Psoas muscle (tissue), 8 donors: ENCODE data around the gene WT1. TPM values are rescaled to one million over a fixed set of nuclear protein-coding genes. Genes with fewer than 3 reads are reported as not detected.
"Not testable (repeated sequence)": the region's sequence is repeated elsewhere in the genome, so short reads cannot be mapped to it uniquely, and the experiment has no call there.

ENCODE experiments used
- ATAC-seq, 4 donors: fragments of 200-7000 bp; cut with Tn5 transposase; one replicate each; pipeline ENCODE4 v1.9.1; 2020; ENCODE audit warnings: moderate library complexity in 3 of 4, mild to moderate bottlenecking in 2 of 4
- DNase-seq, 2 donors: peaks; one replicate each; pipeline ENCODE4 v3.0.0-alpha.2; 2020
- H3K27ac ChIP-seq: fragments of 200-600 bp; one replicate; pipeline ENCODE4 v1.8.0; 2022
- H3K27me3 ChIP-seq, 3 donors: fragments of 200-600 bp in 1 of 3; one replicate each; pipeline versions ENCODE4 v1.6.1 to v1.8.0; 2013 to 2022; ENCODE audit warnings: low read length in 2 of 3, mild to moderate bottlenecking in 2 of 3, moderate library complexity in 1 of 3; ENCODE audit not compliant: insufficient read depth in 3 of 3
- H3K36me3 ChIP-seq, 2 donors: fragments of 200-600 bp in 1 of 2; one replicate each; pipeline versions ENCODE4 v1.6.1 to v1.8.0; 2013 to 2022; ENCODE audit warnings: low read depth in 1 of 2, mild to moderate bottlenecking in 1 of 2, moderate library complexity in 1 of 2; ENCODE audit not compliant: insufficient read depth in 1 of 2
- H3K4me1 ChIP-seq: fragments of 200-600 bp; one replicate; pipeline ENCODE4 v1.8.0; 2022
- H3K4me3 ChIP-seq: fragments of 200-600 bp; one replicate; pipeline ENCODE4 v1.8.0; 2022; ENCODE audit warnings: mild to moderate bottlenecking
- H3K9me3 ChIP-seq: fragments of 200-600 bp; one replicate; pipeline ENCODE4 v1.8.0; 2022
- WGBS, 3 donors: extraction: QIAGEN DNeasy Blood & Tissue Kit; methylation state at CpG; one replicate each; pipeline versions ENCODE4 v1.1.6 to v1.1.7; 2013; 5-methylcytosine and 5-hydroxymethylcytosine counted together
- intact Hi-C, 2 donors: fragments of 100-400 bp; cut with DNase I; formaldehyde crosslinking; loops; one replicate each; pipeline versions ENCODE4 v1.11.0 to v1.14.2; 2022
- polyA plus RNA-seq, 3 donors: library from polyadenylated mRNA; stranded (reverse); fragments of 200-250 nt; gene quantifications; one replicate each; pipeline ENCODE4 v1.2.3, GENCODE V29; 2013
- total RNA-seq, 4 donors: library from RNA; stranded (reverse); fragmentation: NEBNext Ultra II Directional in 2 of 4; extraction: Animal tissue kit (Norgen Biotek cat#: 25700) in 2 of 4; gene quantifications; one replicate each; pipeline versions ENCODE4 v1.2.1 to v1.2.4, GENCODE V29; 2021 to 2023
- TF ChIP-seq, protein P1 (sequence below): fragments of 200-600 bp; IDR thresholded peaks from one replicate; pipeline ENCODE4 v1.8.0; 2022; ENCODE audit warnings: antibody characterized with exemption
- donor health status: healthy with polysubstance abuse.
- donor health status: DM: no; HTN: no; CAD: no; lungs with moderate emphysema.
- donor health status: Bipolar disorder and iron deficiency.
- donor health status: healthy.
- donor health status: DM: yes; HTN: yes; CAD: no.
- donor health status: DM: no; HTN: no; CAD: no.
- donor health status: DM: no; HTN: no; CAD: no.
- donor health status: DM: yes; HTN: yes; CAD: no.

Gene WT1
- total and polyA plus RNA-seq, 7 donors = 0.03 to 1.5 (median 0.21) TPM; not detected in 2

GRCh38 chr11:32472226-32472625 is 36.9 kb upstream of the WT1 start:
- no peak overlapping the region for H3K27ac ChIP-seq
- ATAC-seq = no peak
- no peak overlapping the region for H3K4me3 ChIP-seq
- intact Hi-C loops = no loop called here
- no peak for DNase-seq
- H3K4me1 ChIP-seq = no peaks in the 10 kb centered on the region
- H3K36me3 ChIP-seq = no peaks in the 10 kb centered on the region
- peaks cover 0 to 2% (median 0%) of the 10 kb centered on the region in 3 donors for H3K27me3 ChIP-seq
- TF ChIP-seq, protein P1, sequence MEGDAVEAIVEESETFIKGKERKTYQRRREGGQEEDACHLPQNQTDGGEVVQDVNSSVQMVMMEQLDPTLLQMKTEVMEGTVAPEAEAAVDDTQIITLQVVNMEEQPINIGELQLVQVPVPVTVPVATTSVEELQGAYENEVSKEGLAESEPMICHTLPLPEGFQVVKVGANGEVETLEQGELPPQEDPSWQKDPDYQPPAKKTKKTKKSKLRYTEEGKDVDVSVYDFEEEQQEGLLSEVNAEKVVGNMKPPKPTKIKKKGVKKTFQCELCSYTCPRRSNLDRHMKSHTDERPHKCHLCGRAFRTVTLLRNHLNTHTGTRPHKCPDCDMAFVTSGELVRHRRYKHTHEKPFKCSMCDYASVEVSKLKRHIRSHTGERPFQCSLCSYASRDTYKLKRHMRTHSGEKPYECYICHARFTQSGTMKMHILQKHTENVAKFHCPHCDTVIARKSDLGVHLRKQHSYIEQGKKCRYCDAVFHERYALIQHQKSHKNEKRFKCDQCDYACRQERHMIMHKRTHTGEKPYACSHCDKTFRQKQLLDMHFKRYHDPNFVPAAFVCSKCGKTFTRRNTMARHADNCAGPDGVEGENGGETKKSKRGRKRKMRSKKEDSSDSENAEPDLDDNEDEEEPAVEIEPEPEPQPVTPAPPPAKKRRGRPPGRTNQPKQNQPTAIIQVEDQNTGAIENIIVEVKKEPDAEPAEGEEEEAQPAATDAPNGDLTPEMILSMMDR = no peak
- H3K9me3 ChIP-seq = no peaks in the 10 kb centered on the region
- WGBS, 3 donors = 47 to 53% (median 49%) methylated on average over 4 of the region's 4 CpGs

GRCh38 chr11:32471544-32471943 is 36.2 kb upstream of the WT1 start:
- H3K27me3 ChIP-seq, H3K27ac ChIP-seq, DNase-seq, intact Hi-C loops, H3K9me3 ChIP-seq, H3K4me3 ChIP-seq, H3K4me1 ChIP-seq, ATAC-seq, H3K36me3 ChIP-seq: not testable (repeated sequence)
- WGBS, 3 donors = 85 to 89% (median 88%) methylated on average over 4 of the region's 4 CpGs

- no peak overlapping the region for H3K4me3 ChIP-seq
- intact Hi-C loops = no loop called here
- H3K36me3 ChIP-seq = no peaks in the 10 kb centered on the region
- TF ChIP-seq, protein P1 = no peak
- DNase-seq = no peak
- no peaks in the 10 kb centered on the region for H3K9me3 ChIP-seq
- ATAC-seq = no peak
- 79 to 96% (median 92%) methylated on average over 1 of the region's 1 CpG for WGBS, 3 donors
- H3K27me3 ChIP-seq = peaks cover 0 to 2% (median 0%) of the 10 kb centered on the region in 3 donors
- H3K4me1 ChIP-seq = no peaks in the 10 kb centered on the region
- H3K27ac ChIP-seq = no peak overlapping the region
Observed at GRCh38 chr11:32469791-32470190, 34.5 kb upstream of the WT1 start.

- no peaks in the 10 kb centered on the region for H3K4me1 ChIP-seq
- H3K27me3 ChIP-seq = peaks cover 0 to 2% (median 0%) of the 10 kb centered on the region in 3 donors
- H3K9me3 ChIP-seq = no peaks in the 10 kb centered on the region
- WGBS, 3 donors = 46 to 55% (median 48%) methylated on average over 5 of the region's 5 CpGs
- intact Hi-C loops = no loop called here
- DNase-seq = no peak
- H3K4me3 ChIP-seq = no peak overlapping the region
- H3K36me3 ChIP-seq = no peaks in the 10 kb centered on the region
- TF ChIP-seq, protein P1 = no peak
- ATAC-seq = no peak
- H3K27ac ChIP-seq = no peak overlapping the region
Observed at GRCh38 chr11:32466279-32466915, 31.1 kb upstream of the WT1 start.

- Histone ChIP-seq H3K4me3 (no peak overlapping the region), H3K9me3 (no peaks in the 10 kb centered on the region), H3K4me1 (no peaks in the 10 kb centered on the region), H3K27me3 (no peaks in the 10 kb centered on the region), H3K36me3 (no peaks in the 10 kb centered on the region), H3K27ac (no peak overlapping the region)
- ATAC-seq = no peak
- 49 to 73% (median 62%) methylated on average over 2 of the region's 2 CpGs for WGBS, 3 donors
- intact Hi-C loops = no loop called here
- TF ChIP-seq, protein P1 = no peak
- DNase-seq = no peak
Observed at GRCh38 chr11:32464078-32464477, 28.7 kb upstream of the WT1 start.
